GM23248 (cell line): ENCODE data around the gene TUBG2.

ENCODE experiments used
- EZH2 ChIP-seq: fragments of 200-600 bp; sonication (generic); IDR thresholded peaks from 2 replicates; pipeline ENCODE4 v1.6.1; 2018; ENCODE audit warnings: antibody characterized with exemption, mild to moderate bottlenecking; ENCODE audit not compliant: insufficient read depth, poor library complexity, severe bottlenecking
- EZH2phosphoT487 ChIP-seq: fragments of 200-600 bp; sonication (generic); IDR thresholded peaks from 2 replicates; pipeline ENCODE4 v1.6.1; 2018; ENCODE audit warnings: antibody characterized with exemption, moderate library complexity, mild to moderate bottlenecking, low read depth; ENCODE audit not compliant: insufficient read depth

GRCh38 chr17:42679492-42680330 lies 20.6 kb downstream of the TUBG2 start:
- TF ChIP-seq EZH2 (no peak), EZH2phosphoT487 (no peak)
